Large intestine (tissue), 3 donors: ENCODE measurements around the gene SPEN. TPM values are rescaled to one million over a fixed set of nuclear protein-coding genes. Genes with fewer than 3 reads are reported as not detected.

ENCODE experiments used
- DNase-seq, 2 donors: peaks; one replicate each; pipeline versions ENCODE4 v3.0.0 to v3.0.0-alpha.2; 2013
- H3K27ac ChIP-seq: one replicate; pipeline ENCODE4 v1.5.1; 2013; ENCODE audit warnings: low read length
- H3K27me3 ChIP-seq: 2 replicates; pipeline ENCODE4 v1.6.1; 2013; ENCODE audit warnings: low read length; ENCODE audit not compliant: control insufficient read depth, insufficient read depth
- H3K36me3 ChIP-seq: 2 replicates; pipeline ENCODE4 v1.6.1; 2013; ENCODE audit warnings: low read length; ENCODE audit not compliant: control insufficient read depth, insufficient read depth
- H3K4me1 ChIP-seq: one replicate; pipeline ENCODE4 v1.6.1; 2013; ENCODE audit warnings: low read length; ENCODE audit not compliant: control insufficient read depth, insufficient read depth
- H3K4me3 ChIP-seq: one replicate; pipeline ENCODE4 v1.5.1; 2013; ENCODE audit warnings: low read length
- H3K9me3 ChIP-seq: one replicate; pipeline ENCODE4 v1.6.1; 2013; ENCODE audit warnings: mild to moderate bottlenecking, low read depth, low read length, moderate library complexity; ENCODE audit not compliant: control insufficient read depth
- WGBS: methylation state at CpG from one replicate; pipeline ENCODE4 v1.1.5; 2013; ENCODE audit warnings: low lambda C conversion rate; ENCODE audit not compliant: insufficient coverage; 5-methylcytosine and 5-hydroxymethylcytosine counted together
- polyA plus RNA-seq: library from polyadenylated mRNA; unstranded; fragments of 120-200 nt; gene quantifications from one replicate; pipeline ENCODE4 v1.2.1, GENCODE V29; 2013

SPEN gene
- polyA plus RNA-seq, 1 donor = 47.8 TPM

DNA sequence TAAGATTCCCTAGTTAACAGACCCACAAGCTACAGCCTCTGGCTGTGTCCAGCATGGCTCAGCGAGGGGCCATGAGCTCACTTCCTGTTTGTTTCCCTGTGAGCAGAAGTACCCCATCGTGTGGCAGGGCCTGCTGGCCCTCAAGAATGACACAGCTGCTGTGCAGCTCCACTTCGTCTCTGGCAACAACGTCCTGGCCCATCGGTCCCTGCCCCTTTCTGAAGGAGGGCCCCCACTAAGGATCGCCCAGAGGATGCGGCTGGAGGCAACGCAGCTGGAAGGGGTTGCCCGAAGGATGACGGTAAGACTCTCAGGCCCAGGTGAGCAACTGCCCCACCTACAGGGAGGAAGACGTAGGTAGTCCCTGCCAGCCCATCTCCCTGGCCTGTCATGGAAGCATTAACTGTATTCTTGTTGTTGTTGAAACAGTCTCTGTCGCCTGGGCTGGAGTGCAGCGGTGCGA, 90.2 kb downstream of the SPEN start:
- Histone ChIP-seq H3K9me3 (no peaks in the 10 kb centered on the region), H3K36me3 (peaks cover 95% of the 10 kb centered on the region), H3K4me3 (no peak overlapping the region), H3K27me3 (no peaks in the 10 kb centered on the region), H3K4me1 (peaks cover 9% of the 10 kb centered on the region), H3K27ac (no peak overlapping the region)
- WGBS = no CpG with 5 or more reads among the region's 14 CpGs
- DNase-seq = no peak

DNA sequence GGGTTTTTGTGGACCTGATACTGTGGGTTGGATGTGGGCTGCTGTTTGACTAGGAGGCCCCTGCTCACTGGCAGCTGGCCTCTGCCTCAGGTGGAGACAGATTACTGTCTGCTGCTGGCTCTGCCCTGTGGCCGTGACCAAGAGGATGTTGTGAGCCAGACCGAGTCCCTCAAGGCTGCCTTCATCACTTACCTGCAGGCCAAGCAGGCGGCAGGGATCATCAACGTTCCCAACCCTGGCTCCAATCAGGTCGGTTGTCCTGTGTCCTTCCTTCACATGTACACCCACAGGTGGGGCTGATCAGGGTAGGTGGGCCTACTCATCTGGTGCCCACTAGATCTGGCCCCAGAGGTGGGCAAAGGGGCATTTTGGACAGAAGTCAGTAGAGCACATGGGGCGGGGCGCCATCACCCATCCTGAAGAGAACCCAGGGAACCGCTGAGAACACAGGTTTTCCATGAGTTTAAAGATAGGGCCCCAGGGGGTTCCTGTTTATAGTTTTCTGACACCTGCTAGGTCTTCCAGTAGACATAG, 91.2 kb downstream of the SPEN start:
- H3K4me1 ChIP-seq = peaks cover 9% of the 10 kb centered on the region
- no peaks in the 10 kb centered on the region for H3K27me3 ChIP-seq
- no CpG with 5 or more reads among the region's 8 CpGs for WGBS
- no peak for DNase-seq
- peaks cover 95% of the 10 kb centered on the region for H3K36me3 ChIP-seq
- H3K4me3 ChIP-seq = no peak overlapping the region
- H3K27ac ChIP-seq = no peak overlapping the region
- H3K9me3 ChIP-seq = peaks cover under 1% of the 10 kb centered on the region

DNA sequence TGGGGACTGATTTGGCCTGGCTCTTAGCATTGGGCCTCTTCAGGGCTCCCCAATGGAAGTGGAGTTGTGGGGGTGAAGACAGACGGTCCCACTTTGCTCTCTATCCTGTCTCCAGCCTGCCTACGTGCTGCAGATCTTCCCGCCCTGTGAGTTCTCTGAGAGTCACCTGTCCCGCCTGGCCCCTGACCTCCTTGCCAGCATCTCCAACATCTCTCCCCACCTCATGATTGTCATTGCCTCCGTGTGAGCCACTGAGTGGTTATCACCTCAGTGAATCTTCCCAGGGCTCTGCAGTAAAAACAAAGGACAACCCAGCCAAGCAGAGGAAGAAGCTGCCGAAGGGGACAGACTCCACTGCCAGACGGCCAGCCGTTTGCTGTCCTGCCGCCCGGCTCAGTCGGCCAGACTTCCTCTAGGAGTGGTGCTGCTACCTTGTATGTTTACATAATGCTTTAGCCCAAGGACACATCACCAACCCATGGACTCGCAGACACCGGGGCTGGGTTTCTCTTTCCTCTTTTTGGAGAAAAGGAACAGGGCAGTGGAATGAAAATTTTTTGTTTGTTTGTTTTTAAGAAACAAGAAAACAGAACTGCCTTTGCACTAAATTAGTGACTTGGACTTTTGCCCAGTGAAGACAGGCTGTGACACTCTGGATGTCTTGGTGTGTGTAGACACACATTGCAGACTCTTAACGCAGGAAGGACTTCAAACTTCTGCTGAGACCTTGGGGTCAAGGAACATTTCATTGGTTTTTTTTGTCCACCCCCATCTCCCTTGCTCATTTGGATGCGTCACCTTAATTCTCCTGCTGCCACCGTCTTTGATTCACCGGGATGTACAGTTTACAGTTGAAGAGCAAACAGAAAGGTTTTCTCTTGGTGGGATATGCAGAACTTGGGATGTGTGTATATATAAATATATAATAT, 91.9 kb downstream of the SPEN start:
- H3K4me3 ChIP-seq = no peak overlapping the region
- H3K9me3 ChIP-seq = peaks cover 3% of the 10 kb centered on the region
- H3K36me3 ChIP-seq = peaks cover 95% of the 10 kb centered on the region
- DNase-seq = peak in 1 of 2 donors; percentile 42
- no CpG with 5 or more reads among the region's 17 CpGs for WGBS
- H3K27me3 ChIP-seq = no peaks in the 10 kb centered on the region
- H3K4me1 ChIP-seq = peaks cover 9% of the 10 kb centered on the region
- H3K27ac ChIP-seq = no peak overlapping the region

DNA sequence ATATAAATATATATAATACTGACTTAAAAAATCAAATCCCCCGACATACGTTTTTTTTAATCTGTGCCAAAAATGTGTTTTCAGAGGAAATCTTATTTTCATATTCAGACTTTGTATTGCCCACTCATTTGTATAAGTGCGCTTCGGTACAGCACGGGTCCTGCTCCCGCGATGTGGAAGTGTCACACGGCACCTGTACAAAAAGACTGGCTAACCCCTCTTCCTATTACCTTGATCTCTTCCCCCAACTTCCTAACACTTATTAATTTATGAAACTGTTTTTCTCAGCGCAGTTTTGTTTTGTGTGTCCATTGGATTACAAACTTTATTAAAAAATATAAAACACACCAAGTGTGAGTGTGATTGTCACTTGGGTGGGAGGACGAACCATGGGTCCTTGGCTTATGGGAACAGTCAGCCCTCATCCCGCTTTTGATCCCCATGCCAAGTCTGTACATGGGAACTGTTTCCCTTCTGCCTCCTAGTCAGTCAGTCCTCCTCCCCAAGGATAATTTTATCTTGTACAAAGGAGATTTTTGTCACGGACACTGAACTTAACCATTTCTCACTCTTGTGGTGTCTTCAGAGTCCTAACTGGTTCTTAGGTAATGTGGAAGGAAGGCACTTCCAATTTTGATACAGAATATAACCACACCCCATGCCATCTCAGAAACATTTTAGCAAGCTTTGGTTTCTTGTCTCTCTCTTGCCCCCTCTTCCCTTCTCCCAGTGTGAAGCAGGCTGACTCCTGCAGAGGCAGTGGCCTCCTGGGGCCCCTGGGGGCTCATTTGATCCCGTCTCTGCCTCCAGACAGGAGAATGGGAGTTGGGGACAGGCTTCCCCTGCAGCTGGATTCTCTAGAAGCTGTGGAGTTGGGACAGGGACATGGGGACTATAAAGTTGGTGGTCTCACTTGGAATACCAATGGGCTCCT, 92.9 kb downstream of the SPEN start:
- WGBS = 100% methylated on average over 3 of the region's 13 CpGs
- no peak for DNase-seq

DNA sequence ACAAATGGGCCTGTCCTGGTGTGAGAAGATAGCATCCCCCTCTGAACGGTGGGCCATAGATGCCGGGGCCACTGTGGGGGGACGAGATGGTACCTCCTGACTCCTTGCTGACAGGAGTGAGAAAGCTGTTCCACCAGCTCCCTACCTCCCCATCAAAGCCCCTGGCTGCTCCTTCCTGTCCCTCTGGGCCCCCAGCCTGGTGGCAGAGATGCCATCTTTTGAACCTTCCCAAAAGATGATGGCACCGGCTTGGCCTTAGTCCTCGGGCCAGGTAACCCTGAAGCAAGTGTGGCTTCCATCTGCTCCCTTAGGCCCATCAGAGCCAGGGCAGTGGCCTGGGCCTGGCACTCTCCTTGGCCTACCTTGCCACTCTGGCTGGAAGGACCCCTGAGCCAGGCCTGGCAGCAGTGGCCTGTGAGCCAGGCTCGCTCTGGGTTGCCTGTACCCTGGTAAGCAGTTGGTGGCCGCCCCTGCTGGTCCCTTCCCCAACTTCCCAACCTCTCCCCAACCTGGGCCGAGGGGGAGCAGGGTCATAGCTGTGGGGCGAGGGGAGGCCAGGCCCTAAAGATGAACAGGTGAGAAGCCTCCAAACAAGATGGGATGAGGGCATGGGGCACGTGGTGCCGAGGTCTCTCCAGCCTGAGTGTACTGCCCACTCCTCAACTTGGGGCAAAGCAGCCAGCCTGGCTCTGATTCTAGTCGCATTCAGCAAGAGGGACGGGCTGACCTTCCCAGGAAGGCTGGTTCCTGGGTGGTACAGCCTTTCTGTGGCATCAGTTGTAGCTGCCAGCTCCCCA, 93.7 kb downstream of the SPEN start:
- DNase-seq = no peak
- no CpG with 5 or more reads among the region's 13 CpGs for WGBS
- no peak overlapping the region for H3K27ac ChIP-seq
- H3K27me3 ChIP-seq = no peaks in the 10 kb centered on the region
- H3K4me3 ChIP-seq = no peak overlapping the region
- peaks cover 9% of the 10 kb centered on the region for H3K4me1 ChIP-seq
- peaks cover 95% of the 10 kb centered on the region for H3K36me3 ChIP-seq
- H3K9me3 ChIP-seq = peaks cover 3% of the 10 kb centered on the region

More for the DNA sequence above, 92.9 kb downstream of the SPEN start:
- Histone ChIP-seq H3K9me3 (peaks cover 3% of the 10 kb centered on the region), H3K4me3 (no peak overlapping the region), H3K4me1 (peaks cover 9% of the 10 kb centered on the region), H3K27ac (no peak overlapping the region), H3K36me3 (peaks cover 94% of the 10 kb centered on the region), H3K27me3 (no peaks in the 10 kb centered on the region)

DNA sequence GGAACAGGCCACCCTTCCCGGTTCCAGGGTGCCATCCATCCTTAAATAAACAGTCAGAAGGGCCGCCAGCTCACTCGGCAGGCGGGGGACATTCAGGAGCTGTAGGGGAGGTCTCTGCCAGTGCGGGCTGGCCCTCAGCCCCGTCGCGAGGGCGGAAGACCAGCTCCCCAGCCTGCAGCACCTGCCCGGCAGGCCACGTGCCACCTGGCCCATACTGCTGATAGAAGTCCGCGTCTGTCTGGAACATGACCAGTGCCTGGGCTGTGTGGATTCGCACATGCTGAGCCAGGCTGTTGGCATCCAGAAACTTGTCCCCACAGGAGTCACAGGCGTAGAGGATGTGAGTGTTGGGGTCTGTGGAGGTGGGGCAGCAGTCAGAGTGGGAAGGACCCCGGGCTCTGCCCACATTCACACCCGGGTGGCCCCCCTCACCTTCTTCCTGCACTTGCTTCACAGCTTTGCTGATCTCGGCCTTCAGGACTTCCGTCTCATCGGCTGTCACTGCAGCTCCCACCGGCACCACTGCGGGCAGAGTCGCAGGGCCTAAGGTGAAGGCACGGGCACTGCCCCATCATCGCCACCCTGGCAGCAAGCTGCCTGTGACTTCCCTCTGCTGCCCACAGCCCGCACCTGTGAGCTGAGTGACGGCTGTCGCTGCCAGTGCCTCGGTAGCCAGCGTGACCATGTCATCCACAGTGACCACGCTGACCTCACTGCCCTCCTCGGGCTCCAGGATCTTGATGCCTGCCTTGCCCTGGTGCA, 94.6 kb downstream of the SPEN start:
- H3K4me1 ChIP-seq = peaks cover 9% of the 10 kb centered on the region
- H3K9me3 ChIP-seq = peaks cover 3% of the 10 kb centered on the region
- no CpG with 5 or more reads among the region's 32 CpGs for WGBS
- H3K4me3 ChIP-seq = no peak overlapping the region
- no peak overlapping the region for H3K27ac ChIP-seq
- no peak for DNase-seq
- H3K27me3 ChIP-seq = no peaks in the 10 kb centered on the region
- peaks cover 96% of the 10 kb centered on the region for H3K36me3 ChIP-seq

DNA sequence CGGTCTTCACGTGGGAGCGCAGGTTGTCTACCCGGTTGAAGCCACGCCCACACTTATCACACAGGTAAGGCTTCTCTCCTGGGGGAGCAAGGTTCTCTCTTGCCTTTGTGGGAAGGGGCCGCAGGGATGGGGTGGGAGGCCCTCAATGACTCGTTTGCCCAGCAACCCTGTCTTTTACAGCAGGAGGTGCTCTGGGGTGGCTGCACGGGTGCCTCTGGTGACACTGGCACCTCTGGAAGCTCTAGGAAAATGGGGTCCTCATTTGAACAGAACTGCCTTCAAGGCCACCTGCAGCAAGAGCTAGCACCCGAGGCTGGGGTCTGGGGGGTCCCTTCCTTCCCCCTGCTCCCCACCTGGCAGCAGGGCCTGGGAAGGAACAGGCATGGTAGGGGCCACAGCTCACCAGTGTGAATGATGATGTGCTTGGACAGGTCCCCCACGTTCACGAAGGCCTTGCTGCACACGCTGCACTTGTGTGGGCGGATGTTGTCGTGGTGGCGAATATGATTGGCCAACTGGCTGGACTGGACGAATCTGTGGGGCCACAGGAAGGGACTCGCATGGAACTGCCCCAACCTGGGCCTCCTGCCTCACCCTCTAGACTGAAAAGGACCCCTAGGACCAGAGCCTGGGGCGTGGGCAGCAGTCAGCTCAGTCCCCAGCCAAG, 95.3 kb downstream of the SPEN start:
- Histone ChIP-seq H3K4me3 (no peak overlapping the region), H3K36me3 (peaks cover 96% of the 10 kb centered on the region), H3K4me1 (peaks cover 9% of the 10 kb centered on the region), H3K9me3 (peaks cover 3% of the 10 kb centered on the region), H3K27ac (no peak overlapping the region), H3K27me3 (no peaks in the 10 kb centered on the region)
- no peak for DNase-seq
- no CpG with 5 or more reads among the region's 18 CpGs for WGBS

DNA sequence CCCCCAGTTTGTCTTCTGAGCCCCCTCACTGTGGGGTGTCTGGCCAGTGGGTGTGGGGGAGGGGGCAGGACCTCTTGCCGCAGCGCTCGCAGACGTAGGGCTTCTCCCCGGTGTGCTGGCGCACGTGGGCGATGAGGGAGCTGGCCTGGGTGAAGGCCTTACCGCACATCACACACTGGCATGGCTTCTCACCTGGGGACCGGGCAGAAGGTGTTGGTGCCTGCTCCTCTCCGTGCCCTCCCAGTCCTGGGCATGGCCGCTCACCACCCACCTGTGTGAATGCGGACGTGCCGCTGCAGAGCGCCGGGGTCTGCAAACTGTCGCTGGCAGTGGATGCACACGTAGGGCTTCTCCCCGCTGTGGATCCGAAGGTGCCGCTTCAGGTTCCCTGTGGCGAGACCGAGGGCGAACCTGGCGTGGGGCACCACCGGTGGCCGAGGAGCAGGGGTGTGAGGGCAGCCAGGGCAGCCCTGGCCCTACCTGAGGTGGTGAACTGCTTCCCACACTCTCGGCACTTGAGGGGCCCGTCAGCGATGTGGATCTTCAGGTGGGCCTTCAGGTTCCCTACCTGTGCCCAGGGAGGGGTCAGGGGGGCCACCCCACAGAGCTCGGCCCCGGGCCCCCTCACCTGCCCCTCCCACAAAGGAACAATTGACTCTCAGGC, 96.0 kb downstream of the SPEN start:
- Histone ChIP-seq H3K27ac (no peak overlapping the region), H3K4me3 (no peak overlapping the region), H3K27me3 (no peaks in the 10 kb centered on the region), H3K9me3 (peaks cover 3% of the 10 kb centered on the region), H3K4me1 (peaks cover 9% of the 10 kb centered on the region), H3K36me3 (peaks cover 98% of the 10 kb centered on the region)
- no peak for DNase-seq
- WGBS = no CpG with 5 or more reads among the region's 33 CpGs
